ENCODE data around the gene SLC6A3.

Gene SLC6A3

GRCh38 chr5:1479581-1480188 lies 34.4 kb upstream of the SLC6A3 start:
- H3K4me3 ChIP-seq (ENCODE audit: low read depth, low read length): no peak overlapping the region
- peak; percentile 87 for DNase-seq (ENCODE audit: low read depth)

GRCh38 chr5:1479066-1479465 lies 33.8 kb upstream of the SLC6A3 start:
- TF ChIP-seq MYC (IDR thresholded peaks at IDR 0.05; ENCODE audit: low read depth, low read length) (no peak), CTCF (IDR thresholded peaks at IDR 0.05; ENCODE audit: low read depth, low read length) (no peak), POLR2A (IDR thresholded peaks at IDR 0.05; ENCODE audit: extremely low read depth, insufficient read length) (no peak), MAX (IDR thresholded peaks at IDR 0.05; ENCODE audit: low read depth, low read length) (no peak)
- DNase-seq (ENCODE audit: low read depth): no peak
- no peak overlapping the region for H3K4me3 ChIP-seq (ENCODE audit: low read depth, low read length)

More at GRCh38 chr5:1479581-1480188, 34.4 kb upstream of the SLC6A3 start:
- peak; percentile 55; the same call in 1 of the 2 replicates for TF ChIP-seq MYC (IDR thresholded peaks at IDR 0.05; ENCODE audit: low read depth, low read length)
- TF ChIP-seq POLR2A (IDR thresholded peaks at IDR 0.05; ENCODE audit: extremely low read depth, insufficient read length): no peak
- TF ChIP-seq MAX (IDR thresholded peaks at IDR 0.05; ENCODE audit: low read depth, low read length): 0 out of 2 replicates have a peak, but pooled peaks have one; percentile 49
- TF ChIP-seq CTCF (IDR thresholded peaks at IDR 0.05; ENCODE audit: low read depth, low read length): peak; percentile 85

- no peak overlapping the region for H3K4me3 ChIP-seq (ENCODE audit: low read depth, low read length)
- TF ChIP-seq MYC (IDR thresholded peaks at IDR 0.05; ENCODE audit: low read depth, low read length): no peak
- TF ChIP-seq MAX (IDR thresholded peaks at IDR 0.05; ENCODE audit: low read depth, low read length): no peak
- no peak for TF ChIP-seq POLR2A (IDR thresholded peaks at IDR 0.05; ENCODE audit: extremely low read depth, insufficient read length)
- TF ChIP-seq CTCF (IDR thresholded peaks at IDR 0.05; ENCODE audit: low read depth, low read length): no peak
- no peak for DNase-seq (ENCODE audit: low read depth)
These were observed 33.2 kb upstream of the SLC6A3 start for GRCh38 chr5:1478271-1479035.

- DNase-seq (ENCODE audit: low read depth): peak; percentile 59
- H3K4me3 ChIP-seq (ENCODE audit: low read depth, low read length): no peak overlapping the region
- no peak for TF ChIP-seq POLR2A (IDR thresholded peaks at IDR 0.05; ENCODE audit: extremely low read depth, insufficient read length)
- TF ChIP-seq CTCF (IDR thresholded peaks at IDR 0.05; ENCODE audit: low read depth, low read length): no peak
- no peak for TF ChIP-seq MYC (IDR thresholded peaks at IDR 0.05; ENCODE audit: low read depth, low read length)
- no peak; the same call in 1 of the 2 replicates for TF ChIP-seq MAX (IDR thresholded peaks at IDR 0.05; ENCODE audit: low read depth, low read length)
These were observed 32.1 kb upstream of the SLC6A3 start for GRCh38 chr5:1477341-1477740.

- no peak overlapping the region for H3K4me3 ChIP-seq (ENCODE audit: low read depth, low read length)
- DNase-seq (ENCODE audit: low read depth): no peak
- no peak for TF ChIP-seq MYC (IDR thresholded peaks at IDR 0.05; ENCODE audit: low read depth, low read length)
- no peak for TF ChIP-seq CTCF (IDR thresholded peaks at IDR 0.05; ENCODE audit: low read depth, low read length)
- TF ChIP-seq POLR2A (IDR thresholded peaks at IDR 0.05; ENCODE audit: extremely low read depth, insufficient read length): no peak
- no peak for TF ChIP-seq MAX (IDR thresholded peaks at IDR 0.05; ENCODE audit: low read depth, low read length)
These were observed 31.7 kb upstream of the SLC6A3 start for GRCh38 chr5:1476967-1477310.
